GM19455 (cell line): ENCODE data around the gene ATE1.

Experiments
- ATAC-seq: cut with Tn5 transposase; IDR thresholded peaks from one replicate; pipeline ENCODE4 v1.9.1; 2021; ENCODE audit not compliant: unreplicated experiment

Gene ATE1

GRCh38 chr10:121747163-121747775 is 180.6 kb downstream of the ATE1 start:
- no peak for ATAC-seq

GRCh38 chr10:121741248-121741792 is 186.5 kb downstream of the ATE1 start:
- no peak for ATAC-seq

GRCh38 chr10:121740069-121740468 is 187.8 kb downstream of the ATE1 start:
- ATAC-seq, result no peak

GRCh38 chr10:121739114-121739513 is 188.7 kb downstream of the ATE1 start:
- ATAC-seq, result no peak

- no peak for ATAC-seq
Observed at GRCh38 chr10:121736315-121737130, 191.3 kb downstream of the ATE1 start.

GRCh38 chr10:121735263-121735662 is 192.6 kb downstream of the ATE1 start:
- ATAC-seq, result no peak

GRCh38 chr10:121734589-121735045 is 193.2 kb downstream of the ATE1 start:
- no peak for ATAC-seq

GRCh38 chr10:121732656-121733445 is 195.0 kb downstream of the ATE1 start:
- ATAC-seq, result no peak

- ATAC-seq, result no peak
Observed at GRCh38 chr10:121732172-121732571, 195.7 kb downstream of the ATE1 start.

GRCh38 chr10:121724282-121724681 is 203.5 kb downstream of the ATE1 start:
- ATAC-seq, result no peak

- ATAC-seq, result no peak
Observed at GRCh38 chr10:121722665-121723064, 205.2 kb downstream of the ATE1 start.

- no peak for ATAC-seq
Observed at GRCh38 chr10:121721257-121721656, 206.6 kb downstream of the ATE1 start.

GRCh38 chr10:121715969-121716368 is 211.9 kb downstream of the ATE1 start:
- no peak for ATAC-seq

- ATAC-seq, result no peak
Observed at GRCh38 chr10:121715076-121715475, 212.8 kb downstream of the ATE1 start.

GRCh38 chr10:121713486-121713885 is 214.3 kb downstream of the ATE1 start:
- ATAC-seq, result no peak

- ATAC-seq, result no peak
Observed at GRCh38 chr10:121710971-121711370, 216.9 kb downstream of the ATE1 start.

GRCh38 chr10:121710207-121710606 is 217.6 kb downstream of the ATE1 start:
- no peak for ATAC-seq

GRCh38 chr10:121709675-121710073 is 218.2 kb downstream of the ATE1 start:
- ATAC-seq, result no peak

GRCh38 chr10:121708728-121709674 is 218.8 kb downstream of the ATE1 start:
- no peak for ATAC-seq
